ENCODE results near the gene SORBS1. TPM values are rescaled to one million over a fixed set of nuclear protein-coding genes. Genes with fewer than 3 reads are reported as not detected.

The SORBS1 gene
- total RNA-seq, 2 experiments from 2014 or later: 0.57 to 3.1 TPM

DNA sequence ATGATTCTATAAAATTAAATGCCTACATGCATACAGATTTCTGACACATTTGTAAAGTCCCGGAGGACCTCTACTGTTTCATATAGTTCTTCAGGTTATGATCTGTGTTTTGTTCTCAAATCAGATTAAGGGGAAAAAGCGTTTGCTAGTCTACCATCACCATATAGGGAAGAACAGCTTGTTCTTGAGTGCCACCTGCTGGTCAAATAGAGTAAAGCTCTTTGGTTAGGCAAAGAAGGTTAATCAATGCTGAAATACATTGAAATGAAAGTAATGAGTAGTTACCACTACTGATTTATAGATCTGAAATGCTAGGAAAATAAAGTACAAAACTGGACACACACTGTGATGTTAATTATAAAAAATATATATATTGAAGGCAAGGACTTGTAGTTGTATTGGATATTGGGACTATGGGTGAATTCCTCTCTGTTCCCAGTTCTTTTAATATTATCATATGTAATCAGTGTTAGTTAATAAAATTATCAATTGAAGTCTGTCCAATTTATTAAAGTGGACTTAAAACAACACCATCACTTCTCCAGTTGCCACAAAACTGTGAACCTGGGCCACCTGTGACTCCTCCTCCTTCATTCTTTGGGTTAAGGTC lies 197.8 kb downstream of the SORBS1 start:
- BruUV-seq (replicated peaks): no TSS peak
- Histone ChIP-seq H3K79me2 (ENCODE audit: insufficient read depth, low read depth, low read length) (no peaks in the 10 kb centered on the region), H2AFZ (ENCODE audit: low read length) (no peak overlapping the region), H3K4me3 (ENCODE audit: low read depth, low read length, poor library complexity, severe bottlenecking) (no peak overlapping the region), H3K9me2 (ENCODE audit: insufficient read depth, low read length) (no peaks in the 10 kb centered on the region), H3K4me2 (ENCODE audit: low read length) (no peak overlapping the region), H3K36me3 (ENCODE audit: insufficient read depth, low read length) (no peaks in the 10 kb centered on the region), H3K27ac (ENCODE audit: low read depth, low read length, poor library complexity, severe bottlenecking) (no peak overlapping the region), H3K9me3 (ENCODE audit: low read length) (no peaks in the 10 kb centered on the region), H4K20me1 (ENCODE audit: insufficient read depth, low read length) (no peaks in the 10 kb centered on the region; the same call in 1 of the 2 replicates), H3K4me1 (ENCODE audit: insufficient read depth, low read length, poor library complexity, severe bottlenecking) (peaks cover 8% of the 10 kb centered on the region)
- peak; percentile 82 for DNase-seq (ENCODE audit: low spot score)
- POLR2A ChIA-PET: interaction anchor here (0.6 to 9.7 kb wide), 8 partner anchors 11 to 830 kb away, joined by 3 to 85 read pairs (median 4); no protein-coding TSS in a partner anchor
- CTCF ChIA-PET (ENCODE audit: unreplicated experiment): interaction anchor here (2.0 to 5.1 kb wide), 3 partner anchors 77 to 120 kb away, joined by 8 to 37 read pairs (median 10); no protein-coding TSS in a partner anchor
- TF ChIP-seq EZH2phosphoT487 (IDR thresholded peaks at IDR 0.05; ENCODE audit: borderline replicate concordance, low read depth, low read length): no peak
- TF ChIP-seq, protein P1, sequence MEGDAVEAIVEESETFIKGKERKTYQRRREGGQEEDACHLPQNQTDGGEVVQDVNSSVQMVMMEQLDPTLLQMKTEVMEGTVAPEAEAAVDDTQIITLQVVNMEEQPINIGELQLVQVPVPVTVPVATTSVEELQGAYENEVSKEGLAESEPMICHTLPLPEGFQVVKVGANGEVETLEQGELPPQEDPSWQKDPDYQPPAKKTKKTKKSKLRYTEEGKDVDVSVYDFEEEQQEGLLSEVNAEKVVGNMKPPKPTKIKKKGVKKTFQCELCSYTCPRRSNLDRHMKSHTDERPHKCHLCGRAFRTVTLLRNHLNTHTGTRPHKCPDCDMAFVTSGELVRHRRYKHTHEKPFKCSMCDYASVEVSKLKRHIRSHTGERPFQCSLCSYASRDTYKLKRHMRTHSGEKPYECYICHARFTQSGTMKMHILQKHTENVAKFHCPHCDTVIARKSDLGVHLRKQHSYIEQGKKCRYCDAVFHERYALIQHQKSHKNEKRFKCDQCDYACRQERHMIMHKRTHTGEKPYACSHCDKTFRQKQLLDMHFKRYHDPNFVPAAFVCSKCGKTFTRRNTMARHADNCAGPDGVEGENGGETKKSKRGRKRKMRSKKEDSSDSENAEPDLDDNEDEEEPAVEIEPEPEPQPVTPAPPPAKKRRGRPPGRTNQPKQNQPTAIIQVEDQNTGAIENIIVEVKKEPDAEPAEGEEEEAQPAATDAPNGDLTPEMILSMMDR (conservative IDR thresholded peaks at IDR 0.05; ENCODE audit: low read length): peak; percentile 99
- intact Hi-C loops (cut with micrococcal nuclease; ENCODE audit: unreplicated experiment): loop anchor here (1.0 to 10.0 kb wide), 6 partner anchors 69 to 729 kb away; no protein-coding TSS in a partner anchor

DNA sequence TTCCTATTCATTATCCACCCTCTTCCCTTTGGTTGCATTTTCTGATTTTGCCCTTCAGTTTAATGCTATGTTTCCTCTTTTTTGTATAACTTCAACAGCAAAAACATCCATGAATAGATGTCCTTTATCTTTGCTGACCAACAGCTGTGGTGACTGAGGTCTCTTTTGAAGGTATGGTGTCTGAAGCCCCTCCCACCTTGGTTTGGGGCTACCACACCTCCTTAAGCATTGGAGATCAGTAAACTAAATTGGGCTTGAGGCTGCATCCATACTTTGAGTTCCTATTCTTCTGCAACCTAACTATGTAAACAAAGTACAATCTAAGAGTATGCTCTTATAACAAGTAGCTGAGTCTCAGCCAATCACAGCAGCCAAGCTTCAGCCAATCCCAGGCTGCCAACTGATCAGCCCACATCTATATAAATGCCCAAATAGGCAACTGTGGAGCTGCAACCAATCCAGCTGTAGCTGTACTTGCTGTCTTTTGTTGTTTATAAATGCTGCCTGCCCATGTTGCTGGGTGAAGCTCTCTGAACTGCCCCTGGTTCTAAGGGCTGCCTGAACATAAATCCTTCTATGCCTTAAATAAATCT lies 201.0 kb downstream of the SORBS1 start:
- no peak for TF ChIP-seq EZH2phosphoT487 (IDR thresholded peaks at IDR 0.05; ENCODE audit: borderline replicate concordance, low read depth, low read length)
- TF ChIP-seq, protein P1 (conservative IDR thresholded peaks at IDR 0.05; ENCODE audit: low read length): no peak
- no peaks in the 10 kb centered on the region for H3K9me3 ChIP-seq (ENCODE audit: low read length)
- no TSS peak for BruUV-seq (replicated peaks)
- no peaks in the 10 kb centered on the region for H3K9me2 ChIP-seq (ENCODE audit: insufficient read depth, low read length)
- DNase-seq (ENCODE audit: low spot score): peak; percentile 28
- H3K79me2 ChIP-seq (ENCODE audit: insufficient read depth, low read depth, low read length): no peaks in the 10 kb centered on the region
- H3K4me3 ChIP-seq (ENCODE audit: low read depth, low read length, poor library complexity, severe bottlenecking): no peak overlapping the region
- intact Hi-C loops (cut with micrococcal nuclease; ENCODE audit: unreplicated experiment): loop anchor here (10.0 kb wide), 1 partner anchor 725 kb away; no protein-coding TSS in a partner anchor
- H4K20me1 ChIP-seq (ENCODE audit: insufficient read depth, low read length): no peaks in the 10 kb centered on the region
- H3K36me3 ChIP-seq (ENCODE audit: insufficient read depth, low read length): no peaks in the 10 kb centered on the region
- CTCF ChIA-PET (ENCODE audit: unreplicated experiment): interaction anchor here (0.7 to 1.7 kb wide), 3 partner anchors 26 to 115 kb away, joined by 3 to 10 read pairs (median 4); no protein-coding TSS in a partner anchor
- H3K4me1 ChIP-seq (ENCODE audit: insufficient read depth, low read length, poor library complexity, severe bottlenecking): peaks cover 8% of the 10 kb centered on the region
- H3K27ac ChIP-seq (ENCODE audit: low read depth, low read length, poor library complexity, severe bottlenecking): no peak overlapping the region
- H2AFZ ChIP-seq (ENCODE audit: low read length): peak overlapping the region; percentile 59; the same call in 1 of the 2 replicates
- H3K4me2 ChIP-seq (ENCODE audit: low read length): no peak overlapping the region
- POLR2A ChIA-PET: interaction anchor here (0.6 to 9.7 kb wide), 8 partner anchors 26 to 1727 kb away, joined by 3 to 85 read pairs (median 3); partner anchors contain the start of gene PDLIM1
